ENCODE data around the gene CSRNP2. TPM values are rescaled to one million over a fixed set of nuclear protein-coding genes. Genes with fewer than 3 reads are reported as not detected.

The CSRNP2 gene
- polyA plus RNA-seq (2013, experiment 1 of 2) = 17.3 TPM
- polyA plus RNA-seq (2013, experiment 2 of 2) = 19.9 TPM

DNA sequence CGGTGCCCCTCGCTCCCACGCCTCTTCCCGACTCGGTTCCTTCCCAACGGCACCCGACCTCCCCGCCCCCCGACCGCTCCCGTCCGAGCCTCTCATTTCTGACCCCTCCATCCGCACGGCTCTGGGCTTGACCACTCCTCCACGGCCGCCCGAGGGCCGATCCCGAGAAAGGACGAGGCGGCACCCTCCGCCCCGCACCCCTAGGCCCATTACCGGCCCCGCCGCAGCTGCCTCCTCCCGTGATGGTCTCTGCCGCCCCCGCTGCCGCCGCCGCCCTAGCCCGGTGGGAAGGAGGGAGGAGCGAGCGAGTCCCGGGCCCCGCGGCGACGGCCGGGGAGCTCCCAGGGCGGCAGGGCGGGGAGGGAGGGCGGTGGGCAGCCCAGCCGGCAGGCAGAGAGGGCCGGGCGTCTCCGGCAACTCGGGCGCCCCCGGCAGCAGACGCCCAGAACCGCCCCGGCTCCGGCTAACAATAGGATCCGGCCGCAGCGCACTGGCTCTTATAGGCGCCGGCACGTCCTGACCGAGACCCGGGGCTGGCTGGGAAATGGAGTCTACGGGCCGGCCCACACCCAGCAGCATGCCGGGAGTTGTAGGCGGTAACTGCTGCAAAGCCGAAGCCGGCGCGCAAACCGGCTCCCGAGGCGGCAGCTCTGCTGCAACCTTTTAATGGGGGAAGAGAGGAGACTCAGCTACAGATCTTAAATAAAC is at the start of gene CSRNP2:
Gene CSRNP2, minus strand, starts transcription at position 471 of the 708 bp plus-strand sequence. CDS start 7,035 bp downstream, outside the sequence.
- Histone ChIP-seq H3K9ac (ENCODE audit: low read depth, low read length) (peak within 1 kb of the TSS; percentile 79), H3K36me3 (ENCODE audit: insufficient read depth, low read length) (no peaks in the 10 kb centered on the region), H3K4me1 (ENCODE audit: insufficient read depth, low read length) (peaks cover 11% of the 10 kb centered on the region), H3K27me3 (ENCODE audit: insufficient read depth, low read length) (no peaks in the 10 kb centered on the region), H3K4me3 (ENCODE audit: low read length) (peak within 1 kb of the TSS; percentile 84), H3K27ac (ENCODE audit: low read depth, low read length) (peak within 1 kb of the TSS; percentile 88), H3K9me3 (ENCODE audit: insufficient read depth, low read depth, low read length) (no peaks in the 10 kb centered on the region)
- WGBS = under 1% methylated on average over 74 of the region's 74 CpGs

GRCh38 chr12:51132693-51133092 is 49.3 kb upstream of the CSRNP2 start:
- no peaks in the 10 kb centered on the region for H3K4me1 ChIP-seq (ENCODE audit: insufficient read depth, low read length)
- 0 out of 2 replicates have a peak, but pooled peaks cover 3% of the 10 kb centered on the region for H3K36me3 ChIP-seq (ENCODE audit: insufficient read depth, low read length)
- H3K9ac ChIP-seq (ENCODE audit: low read depth, low read length) = no peak overlapping the region
- H3K4me3 ChIP-seq (ENCODE audit: low read length) = no peak overlapping the region
- H3K27me3 ChIP-seq (ENCODE audit: insufficient read depth, low read length) = no peaks in the 10 kb centered on the region
- no peak overlapping the region for H3K27ac ChIP-seq (ENCODE audit: low read depth, low read length)
- no peaks in the 10 kb centered on the region for H3K9me3 ChIP-seq (ENCODE audit: insufficient read depth, low read depth, low read length)
- WGBS = 88% methylated on average over 4 of the region's 5 CpGs

DNA sequence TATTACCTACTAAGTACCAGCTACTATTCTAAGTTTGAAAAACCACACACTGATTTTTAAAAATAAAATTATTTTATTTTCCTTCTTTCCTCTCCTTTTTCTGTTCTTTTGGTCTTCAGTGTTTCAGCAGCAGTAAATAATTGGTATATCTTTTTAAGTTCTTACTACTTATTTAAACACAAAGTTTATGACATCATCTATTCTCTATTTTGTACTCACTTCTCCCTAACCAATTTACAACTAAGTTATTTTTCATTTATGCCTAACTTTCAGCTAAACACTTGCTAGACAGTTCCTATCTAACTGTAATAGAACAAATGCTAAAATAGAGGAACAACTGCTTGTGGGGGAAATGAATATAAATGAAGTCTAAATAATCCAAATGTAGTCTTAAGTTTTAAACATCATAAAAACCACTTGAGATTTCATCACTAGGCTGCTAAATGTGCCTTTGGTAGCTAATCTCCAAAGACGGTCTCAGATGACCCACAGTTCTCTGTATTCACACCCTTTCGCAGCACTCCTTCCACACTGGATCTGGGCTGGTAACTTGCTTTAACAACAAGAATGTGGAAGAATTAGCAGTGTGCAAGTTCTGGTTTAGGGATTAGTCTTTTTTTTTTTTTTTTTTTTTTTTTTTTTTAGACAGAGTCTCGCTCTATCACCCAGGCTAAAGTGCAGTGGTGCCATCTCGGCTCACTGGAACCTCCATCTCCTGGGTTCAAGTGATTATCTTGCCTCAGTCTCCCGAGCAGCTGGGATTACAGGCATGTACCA is 48.5 kb upstream of the CSRNP2 start:
- Histone ChIP-seq H3K9ac (ENCODE audit: low read depth, low read length) (no peak overlapping the region), H3K27ac (ENCODE audit: low read depth, low read length) (no peak overlapping the region), H3K36me3 (ENCODE audit: insufficient read depth, low read length) (0 out of 2 replicates have a peak, but pooled peaks cover 3% of the 10 kb centered on the region), H3K4me3 (ENCODE audit: low read length) (no peak overlapping the region), H3K4me1 (ENCODE audit: insufficient read depth, low read length) (no peaks in the 10 kb centered on the region), H3K27me3 (ENCODE audit: insufficient read depth, low read length) (no peaks in the 10 kb centered on the region), H3K9me3 (ENCODE audit: insufficient read depth, low read depth, low read length) (no peaks in the 10 kb centered on the region)
- WGBS = 91% methylated on average over 5 of the region's 5 CpGs

DNA sequence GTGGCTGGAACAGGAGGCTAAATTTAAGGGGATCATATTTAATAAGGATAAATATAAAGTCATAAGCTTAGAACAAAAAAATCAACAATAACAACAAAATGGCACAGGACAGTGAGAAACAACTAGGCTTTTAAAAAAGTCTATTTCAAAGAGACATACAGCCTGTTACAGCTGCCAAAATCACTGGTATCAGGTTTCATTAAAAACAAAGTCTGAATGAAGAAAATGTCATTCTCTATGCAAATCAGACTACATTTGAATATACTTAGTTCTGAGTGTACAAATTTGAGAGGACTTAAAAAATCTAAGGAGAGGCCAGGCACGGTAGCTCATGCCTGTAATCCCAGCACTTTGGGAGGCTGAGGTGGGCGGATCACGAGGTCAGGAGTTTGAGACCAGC is 45.5 kb upstream of the CSRNP2 start:
- H3K9me3 ChIP-seq (ENCODE audit: insufficient read depth, low read depth, low read length) = no peaks in the 10 kb centered on the region
- no peak overlapping the region for H3K27ac ChIP-seq (ENCODE audit: low read depth, low read length)
- H3K4me1 ChIP-seq (ENCODE audit: insufficient read depth, low read length) = no peaks in the 10 kb centered on the region
- H3K9ac ChIP-seq (ENCODE audit: low read depth, low read length) = no peak overlapping the region
- H3K4me3 ChIP-seq (ENCODE audit: low read length) = no peak overlapping the region
- no peaks in the 10 kb centered on the region for H3K27me3 ChIP-seq (ENCODE audit: insufficient read depth, low read length)
- 98% methylated on average over 3 of the region's 3 CpGs for WGBS
- peaks cover 16% of the 10 kb centered on the region for H3K36me3 ChIP-seq (ENCODE audit: insufficient read depth, low read length)

- H3K36me3 ChIP-seq (ENCODE audit: insufficient read depth, low read length) = peaks cover 15% of the 10 kb centered on the region
- 78% methylated on average over 1 of the region's 2 CpGs for WGBS
- no peaks in the 10 kb centered on the region for H3K9me3 ChIP-seq (ENCODE audit: insufficient read depth, low read depth, low read length)
- no peak overlapping the region for H3K27ac ChIP-seq (ENCODE audit: low read depth, low read length)
- H3K4me1 ChIP-seq (ENCODE audit: insufficient read depth, low read length) = no peaks in the 10 kb centered on the region
- H3K27me3 ChIP-seq (ENCODE audit: insufficient read depth, low read length) = no peaks in the 10 kb centered on the region
- no peak overlapping the region for H3K4me3 ChIP-seq (ENCODE audit: low read length)
- H3K9ac ChIP-seq (ENCODE audit: low read depth, low read length) = no peak overlapping the region
Observed at GRCh38 chr12:51127050-51127729, 43.8 kb upstream of the CSRNP2 start.

DNA sequence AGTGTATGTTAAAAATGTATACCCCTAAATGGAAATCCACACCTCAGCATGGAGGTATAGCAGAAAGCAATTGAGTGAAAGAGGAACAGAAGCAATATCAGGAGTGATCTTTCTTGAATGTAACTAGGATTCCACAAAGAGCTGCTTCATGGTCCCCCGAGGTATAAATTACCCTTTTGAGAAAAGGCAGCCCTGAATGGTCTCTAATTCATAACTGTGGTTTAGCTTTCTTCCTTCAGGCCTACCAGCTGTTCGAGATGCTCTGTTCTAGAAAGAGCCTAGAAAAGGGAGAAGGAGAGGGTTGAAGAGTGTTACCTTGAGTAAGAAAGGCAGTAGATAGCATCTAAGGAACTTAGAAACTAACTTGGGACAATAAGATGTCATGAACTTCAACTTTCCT is 42.9 kb upstream of the CSRNP2 start:
- H3K4me3 ChIP-seq (ENCODE audit: low read length) = no peak overlapping the region
- 93% methylated on average over 2 of the region's 2 CpGs for WGBS
- no peaks in the 10 kb centered on the region for H3K27me3 ChIP-seq (ENCODE audit: insufficient read depth, low read length)
- no peaks in the 10 kb centered on the region for H3K4me1 ChIP-seq (ENCODE audit: insufficient read depth, low read length)
- no peaks in the 10 kb centered on the region for H3K9me3 ChIP-seq (ENCODE audit: insufficient read depth, low read depth, low read length)
- H3K27ac ChIP-seq (ENCODE audit: low read depth, low read length) = no peak overlapping the region
- H3K9ac ChIP-seq (ENCODE audit: low read depth, low read length) = no peak overlapping the region
- H3K36me3 ChIP-seq (ENCODE audit: insufficient read depth, low read length) = peaks cover 15% of the 10 kb centered on the region

GRCh38 chr12:51124504-51124903 is 41.1 kb upstream of the CSRNP2 start:
- Histone ChIP-seq H3K4me3 (ENCODE audit: low read length) (no peak overlapping the region), H3K4me1 (ENCODE audit: insufficient read depth, low read length) (no peaks in the 10 kb centered on the region), H3K9me3 (ENCODE audit: insufficient read depth, low read depth, low read length) (no peaks in the 10 kb centered on the region), H3K9ac (ENCODE audit: low read depth, low read length) (no peak overlapping the region), H3K27ac (ENCODE audit: low read depth, low read length) (no peak overlapping the region), H3K36me3 (ENCODE audit: insufficient read depth, low read length) (peaks cover 15% of the 10 kb centered on the region), H3K27me3 (ENCODE audit: insufficient read depth, low read length) (no peaks in the 10 kb centered on the region)
- 92% methylated on average over 14 of the region's 14 CpGs for WGBS

DNA sequence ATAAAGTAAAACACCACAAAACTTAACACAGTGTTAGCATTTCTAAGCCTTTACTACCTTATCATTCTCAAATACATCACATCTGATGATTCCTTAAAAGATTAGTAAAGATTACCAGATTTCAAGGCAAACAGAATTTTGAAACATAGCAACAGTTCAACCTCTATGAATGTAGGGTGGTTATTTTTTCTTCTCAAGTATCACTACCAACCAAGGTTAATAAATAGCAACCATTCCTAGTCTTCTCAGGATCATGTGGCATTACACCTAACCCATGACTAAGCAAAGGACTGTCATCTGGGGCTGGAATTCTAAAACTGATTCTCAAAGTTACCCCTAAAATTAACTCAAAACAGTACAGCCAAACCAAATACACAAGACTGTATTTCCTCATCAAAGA is 39.4 kb upstream of the CSRNP2 start:
- no peaks in the 10 kb centered on the region for H3K9me3 ChIP-seq (ENCODE audit: insufficient read depth, low read depth, low read length)
- H3K27ac ChIP-seq (ENCODE audit: low read depth, low read length) = no peak overlapping the region
- no peaks in the 10 kb centered on the region for H3K27me3 ChIP-seq (ENCODE audit: insufficient read depth, low read length)
- no peak overlapping the region for H3K9ac ChIP-seq (ENCODE audit: low read depth, low read length)
- H3K4me1 ChIP-seq (ENCODE audit: insufficient read depth, low read length) = no peaks in the 10 kb centered on the region
- peaks cover 23% of the 10 kb centered on the region for H3K36me3 ChIP-seq (ENCODE audit: insufficient read depth, low read length)
- no peak overlapping the region for H3K4me3 ChIP-seq (ENCODE audit: low read length)

DNA sequence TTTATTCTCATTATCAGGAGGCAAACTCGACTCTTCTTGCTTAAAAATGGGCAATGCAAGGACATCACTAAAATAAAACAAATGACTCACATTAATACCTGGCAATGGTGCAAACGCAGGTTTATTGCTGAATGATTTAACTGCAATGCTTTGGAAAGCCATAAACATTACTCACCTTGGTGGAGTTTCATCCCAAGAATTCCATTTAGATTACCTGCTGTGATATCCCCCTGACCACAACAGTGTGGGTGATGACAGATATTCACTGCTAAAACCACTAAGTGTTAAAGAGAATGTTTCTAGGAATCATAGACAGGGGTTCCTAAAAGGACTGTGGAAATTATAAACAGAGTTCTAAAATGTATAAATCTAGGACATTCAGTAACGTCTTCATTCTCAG is 35.3 kb upstream of the CSRNP2 start:
- no peaks in the 10 kb centered on the region for H3K4me1 ChIP-seq (ENCODE audit: insufficient read depth, low read length)
- no peak overlapping the region for H3K27ac ChIP-seq (ENCODE audit: low read depth, low read length)
- H3K4me3 ChIP-seq (ENCODE audit: low read length) = no peak overlapping the region
- H3K9me3 ChIP-seq (ENCODE audit: insufficient read depth, low read depth, low read length) = no peaks in the 10 kb centered on the region
- H3K27me3 ChIP-seq (ENCODE audit: insufficient read depth, low read length) = no peaks in the 10 kb centered on the region
- peaks cover 41% of the 10 kb centered on the region for H3K36me3 ChIP-seq (ENCODE audit: insufficient read depth, low read length)
- H3K9ac ChIP-seq (ENCODE audit: low read depth, low read length) = no peak overlapping the region
- WGBS = 92% methylated on average over 3 of the region's 3 CpGs

GRCh38 chr12:51115533-51115932 is 32.1 kb upstream of the CSRNP2 start:
- no peaks in the 10 kb centered on the region for H3K27me3 ChIP-seq (ENCODE audit: insufficient read depth, low read length)
- H3K36me3 ChIP-seq (ENCODE audit: insufficient read depth, low read length) = peaks cover 67% of the 10 kb centered on the region
- no peak overlapping the region for H3K4me3 ChIP-seq (ENCODE audit: low read length)
- H3K27ac ChIP-seq (ENCODE audit: low read depth, low read length) = no peak overlapping the region
- no peak overlapping the region for H3K9ac ChIP-seq (ENCODE audit: low read depth, low read length)
- no peaks in the 10 kb centered on the region for H3K4me1 ChIP-seq (ENCODE audit: insufficient read depth, low read length)
- H3K9me3 ChIP-seq (ENCODE audit: insufficient read depth, low read depth, low read length) = no peaks in the 10 kb centered on the region

DNA sequence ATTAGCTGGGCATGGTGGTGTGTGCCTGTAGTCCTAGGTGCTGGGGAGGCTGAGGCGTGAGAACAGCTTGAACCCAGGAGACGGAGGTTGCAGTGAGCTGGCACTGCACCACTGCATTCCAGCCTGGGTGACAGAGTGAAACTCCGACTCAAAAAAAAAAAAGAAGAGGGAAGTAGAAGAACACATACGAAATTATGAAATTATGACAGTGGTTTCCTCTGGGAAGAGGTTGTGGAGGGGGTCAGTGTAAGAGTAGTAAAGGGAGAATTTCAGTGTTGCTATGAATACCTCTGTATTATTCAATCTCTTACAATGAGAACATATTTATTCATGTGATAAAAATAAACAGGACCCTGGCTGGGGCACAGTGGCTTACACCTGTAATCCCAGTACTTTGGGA is 24.7 kb upstream of the CSRNP2 start:
- Histone ChIP-seq H3K9ac (ENCODE audit: low read depth, low read length) (no peak overlapping the region), H3K36me3 (ENCODE audit: insufficient read depth, low read length) (peaks cover 89% of the 10 kb centered on the region), H3K9me3 (ENCODE audit: insufficient read depth, low read depth, low read length) (no peaks in the 10 kb centered on the region), H3K4me3 (ENCODE audit: low read length) (no peak overlapping the region), H3K4me1 (ENCODE audit: insufficient read depth, low read length) (no peaks in the 10 kb centered on the region), H3K27ac (ENCODE audit: low read depth, low read length) (no peak overlapping the region), H3K27me3 (ENCODE audit: insufficient read depth, low read length) (no peaks in the 10 kb centered on the region)
- WGBS = 91% methylated on average over 4 of the region's 4 CpGs

Measured in HUES64 (cell line).